Measurements from ENCODE around the gene NWD2. TPM values are rescaled to one million over a fixed set of nuclear protein-coding genes. Genes with fewer than 3 reads are reported as not detected.
A peak's percentile ranks its signal among the peaks of the same experiment; 100 is the strongest.

NWD2 gene
- total and polyA plus RNA-seq, 9 of the 15 experiments (the other 6 are each of a cell fraction or from before 2014, with no cell fraction given) = not detected

GRCh38 chr4:37453281-37453998 is 208.9 kb downstream of the NWD2 start (continued):
- TF ChIP-seq, protein P1, sequence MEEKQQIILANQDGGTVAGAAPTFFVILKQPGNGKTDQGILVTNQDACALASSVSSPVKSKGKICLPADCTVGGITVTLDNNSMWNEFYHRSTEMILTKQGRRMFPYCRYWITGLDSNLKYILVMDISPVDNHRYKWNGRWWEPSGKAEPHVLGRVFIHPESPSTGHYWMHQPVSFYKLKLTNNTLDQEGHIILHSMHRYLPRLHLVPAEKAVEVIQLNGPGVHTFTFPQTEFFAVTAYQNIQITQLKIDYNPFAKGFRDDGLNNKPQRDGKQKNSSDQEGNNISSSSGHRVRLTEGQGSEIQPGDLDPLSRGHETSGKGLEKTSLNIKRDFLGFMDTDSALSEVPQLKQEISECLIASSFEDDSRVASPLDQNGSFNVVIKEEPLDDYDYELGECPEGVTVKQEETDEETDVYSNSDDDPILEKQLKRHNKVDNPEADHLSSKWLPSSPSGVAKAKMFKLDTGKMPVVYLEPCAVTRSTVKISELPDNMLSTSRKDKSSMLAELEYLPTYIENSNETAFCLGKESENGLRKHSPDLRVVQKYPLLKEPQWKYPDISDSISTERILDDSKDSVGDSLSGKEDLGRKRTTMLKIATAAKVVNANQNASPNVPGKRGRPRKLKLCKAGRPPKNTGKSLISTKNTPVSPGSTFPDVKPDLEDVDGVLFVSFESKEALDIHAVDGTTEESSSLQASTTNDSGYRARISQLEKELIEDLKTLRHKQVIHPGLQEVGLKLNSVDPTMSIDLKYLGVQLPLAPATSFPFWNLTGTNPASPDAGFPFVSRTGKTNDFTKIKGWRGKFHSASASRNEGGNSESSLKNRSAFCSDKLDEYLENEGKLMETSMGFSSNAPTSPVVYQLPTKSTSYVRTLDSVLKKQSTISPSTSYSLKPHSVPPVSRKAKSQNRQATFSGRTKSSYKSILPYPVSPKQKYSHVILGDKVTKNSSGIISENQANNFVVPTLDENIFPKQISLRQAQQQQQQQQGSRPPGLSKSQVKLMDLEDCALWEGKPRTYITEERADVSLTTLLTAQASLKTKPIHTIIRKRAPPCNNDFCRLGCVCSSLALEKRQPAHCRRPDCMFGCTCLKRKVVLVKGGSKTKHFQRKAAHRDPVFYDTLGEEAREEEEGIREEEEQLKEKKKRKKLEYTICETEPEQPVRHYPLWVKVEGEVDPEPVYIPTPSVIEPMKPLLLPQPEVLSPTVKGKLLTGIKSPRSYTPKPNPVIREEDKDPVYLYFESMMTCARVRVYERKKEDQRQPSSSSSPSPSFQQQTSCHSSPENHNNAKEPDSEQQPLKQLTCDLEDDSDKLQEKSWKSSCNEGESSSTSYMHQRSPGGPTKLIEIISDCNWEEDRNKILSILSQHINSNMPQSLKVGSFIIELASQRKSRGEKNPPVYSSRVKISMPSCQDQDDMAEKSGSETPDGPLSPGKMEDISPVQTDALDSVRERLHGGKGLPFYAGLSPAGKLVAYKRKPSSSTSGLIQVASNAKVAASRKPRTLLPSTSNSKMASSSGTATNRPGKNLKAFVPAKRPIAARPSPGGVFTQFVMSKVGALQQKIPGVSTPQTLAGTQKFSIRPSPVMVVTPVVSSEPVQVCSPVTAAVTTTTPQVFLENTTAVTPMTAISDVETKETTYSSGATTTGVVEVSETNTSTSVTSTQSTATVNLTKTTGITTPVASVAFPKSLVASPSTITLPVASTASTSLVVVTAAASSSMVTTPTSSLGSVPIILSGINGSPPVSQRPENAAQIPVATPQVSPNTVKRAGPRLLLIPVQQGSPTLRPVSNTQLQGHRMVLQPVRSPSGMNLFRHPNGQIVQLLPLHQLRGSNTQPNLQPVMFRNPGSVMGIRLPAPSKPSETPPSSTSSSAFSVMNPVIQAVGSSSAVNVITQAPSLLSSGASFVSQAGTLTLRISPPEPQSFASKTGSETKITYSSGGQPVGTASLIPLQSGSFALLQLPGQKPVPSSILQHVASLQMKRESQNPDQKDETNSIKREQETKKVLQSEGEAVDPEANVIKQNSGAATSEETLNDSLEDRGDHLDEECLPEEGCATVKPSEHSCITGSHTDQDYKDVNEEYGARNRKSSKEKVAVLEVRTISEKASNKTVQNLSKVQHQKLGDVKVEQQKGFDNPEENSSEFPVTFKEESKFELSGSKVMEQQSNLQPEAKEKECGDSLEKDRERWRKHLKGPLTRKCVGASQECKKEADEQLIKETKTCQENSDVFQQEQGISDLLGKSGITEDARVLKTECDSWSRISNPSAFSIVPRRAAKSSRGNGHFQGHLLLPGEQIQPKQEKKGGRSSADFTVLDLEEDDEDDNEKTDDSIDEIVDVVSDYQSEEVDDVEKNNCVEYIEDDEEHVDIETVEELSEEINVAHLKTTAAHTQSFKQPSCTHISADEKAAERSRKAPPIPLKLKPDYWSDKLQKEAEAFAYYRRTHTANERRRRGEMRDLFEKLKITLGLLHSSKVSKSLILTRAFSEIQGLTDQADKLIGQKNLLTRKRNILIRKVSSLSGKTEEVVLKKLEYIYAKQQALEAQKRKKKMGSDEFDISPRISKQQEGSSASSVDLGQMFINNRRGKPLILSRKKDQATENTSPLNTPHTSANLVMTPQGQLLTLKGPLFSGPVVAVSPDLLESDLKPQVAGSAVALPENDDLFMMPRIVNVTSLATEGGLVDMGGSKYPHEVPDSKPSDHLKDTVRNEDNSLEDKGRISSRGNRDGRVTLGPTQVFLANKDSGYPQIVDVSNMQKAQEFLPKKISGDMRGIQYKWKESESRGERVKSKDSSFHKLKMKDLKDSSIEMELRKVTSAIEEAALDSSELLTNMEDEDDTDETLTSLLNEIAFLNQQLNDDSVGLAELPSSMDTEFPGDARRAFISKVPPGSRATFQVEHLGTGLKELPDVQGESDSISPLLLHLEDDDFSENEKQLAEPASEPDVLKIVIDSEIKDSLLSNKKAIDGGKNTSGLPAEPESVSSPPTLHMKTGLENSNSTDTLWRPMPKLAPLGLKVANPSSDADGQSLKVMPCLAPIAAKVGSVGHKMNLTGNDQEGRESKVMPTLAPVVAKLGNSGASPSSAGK (IDR thresholded peaks at IDR 0.05) = peak; percentile 66
- TF ChIP-seq, protein P2, sequence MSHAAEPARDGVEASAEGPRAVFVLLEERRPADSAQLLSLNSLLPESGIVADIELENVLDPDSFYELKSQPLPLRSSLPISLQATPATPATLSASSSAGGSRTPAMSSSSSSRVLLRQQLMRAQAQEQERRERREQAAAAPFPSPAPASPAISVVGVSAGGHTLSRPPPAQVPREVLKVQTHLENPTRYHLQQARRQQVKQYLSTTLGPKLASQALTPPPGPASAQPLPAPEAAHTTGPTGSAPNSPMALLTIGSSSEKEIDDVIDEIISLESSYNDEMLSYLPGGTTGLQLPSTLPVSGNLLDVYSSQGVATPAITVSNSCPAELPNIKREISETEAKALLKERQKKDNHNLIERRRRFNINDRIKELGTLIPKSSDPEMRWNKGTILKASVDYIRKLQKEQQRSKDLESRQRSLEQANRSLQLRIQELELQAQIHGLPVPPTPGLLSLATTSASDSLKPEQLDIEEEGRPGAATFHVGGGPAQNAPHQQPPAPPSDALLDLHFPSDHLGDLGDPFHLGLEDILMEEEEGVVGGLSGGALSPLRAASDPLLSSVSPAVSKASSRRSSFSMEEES (CRISPR knock-in tag; IDR thresholded peaks at IDR 0.05) = peak; percentile 27; the same call in 1 of the 2 replicates
